Measurements from ENCODE around the gene LOX.
"Not testable (repeated sequence)": the region's sequence is repeated elsewhere in the genome, so short reads cannot be mapped to it uniquely, and the experiment has no call there.

Gene LOX

GRCh38 chr5:122099060-122099790 lies 21.2 kb upstream of the LOX start:
- DNase-seq (ENCODE audit: low read depth): no peak

- no peak for DNase-seq (ENCODE audit: low read depth)
These were observed 19.3 kb upstream of the LOX start for GRCh38 chr5:122097391-122097790.

- no peak for DNase-seq (ENCODE audit: low read depth)
These were observed 17.1 kb upstream of the LOX start for GRCh38 chr5:122095158-122095557.

- DNase-seq (ENCODE audit: low read depth): not testable (repeated sequence)
These were observed 16.2 kb upstream of the LOX start for GRCh38 chr5:122094251-122094650.

GRCh38 chr5:122093415-122094180 lies 15.5 kb upstream of the LOX start:
- no peak for DNase-seq (ENCODE audit: low read depth)

- no peak for DNase-seq (ENCODE audit: low read depth)
These were observed 14.0 kb upstream of the LOX start for GRCh38 chr5:122091936-122092600.

GRCh38 chr5:122089096-122090013 lies 11.3 kb upstream of the LOX start:
- no peak for DNase-seq (ENCODE audit: low read depth)

- no peak for DNase-seq (ENCODE audit: low read depth)
These were observed 7.0 kb upstream of the LOX start for GRCh38 chr5:122085041-122085440.

GRCh38 chr5:122083535-122083934 lies 5.5 kb upstream of the LOX start:
- DNase-seq (ENCODE audit: low read depth): no peak

- DNase-seq (ENCODE audit: low read depth): no peak
These were observed 3.5 kb upstream of the LOX start for GRCh38 chr5:122081541-122081940.

- no peak for DNase-seq (ENCODE audit: low read depth)
These were observed 518 bp downstream of the LOX start for GRCh38 chr5:122077366-122078115.

GRCh38 chr5:122076669-122077365 lies 1.2 kb downstream of the LOX start:
- DNase-seq (ENCODE audit: low read depth): no peak

GRCh38 chr5:122076050-122076461 lies 2.0 kb downstream of the LOX start:
- DNase-seq (ENCODE audit: low read depth): no peak

GRCh38 chr5:122073864-122074263 lies 4.2 kb downstream of the LOX start:
- no peak for DNase-seq (ENCODE audit: low read depth)

GRCh38 chr5:122073018-122073417 lies 5.0 kb downstream of the LOX start:
- DNase-seq (ENCODE audit: low read depth): no peak

- DNase-seq (ENCODE audit: low read depth): no peak
These were observed 10.7 kb downstream of the LOX start for GRCh38 chr5:122067390-122067789.

- DNase-seq (ENCODE audit: low read depth): no peak
These were observed 13.1 kb downstream of the LOX start for GRCh38 chr5:122064992-122065391.

GRCh38 chr5:122063836-122064235 lies 14.2 kb downstream of the LOX start:
- DNase-seq (ENCODE audit: low read depth): no peak

GRCh38 chr5:122062205-122062604 lies 15.9 kb downstream of the LOX start:
- DNase-seq (ENCODE audit: low read depth): no peak

- no peak for DNase-seq (ENCODE audit: low read depth)
These were observed 21.1 kb downstream of the LOX start for GRCh38 chr5:122056913-122057312.

- DNase-seq (ENCODE audit: low read depth): no peak
These were observed 23.8 kb downstream of the LOX start for GRCh38 chr5:122054266-122054665.
